HCT116 (cell line): ENCODE results near the gene TMCC3.

Source experiments
- ATF3 ChIP-seq: IDR thresholded peaks from 2 replicates; pipeline ENCODE4 v1.6.1; 2012
- ELF1 ChIP-seq: IDR thresholded peaks from 2 replicates; pipeline ENCODE4 v1.6.1; 2012; ENCODE audit warnings: low read depth, borderline replicate concordance
- EZH2 ChIP-seq: fragments of 200-600 bp; sonication (generic); IDR thresholded peaks from 2 replicates; pipeline ENCODE4 v1.6.1; 2017; ENCODE audit warnings: antibody characterized with exemption, mixed run types
- EZH2phosphoT487 ChIP-seq: fragments of 200-600 bp; IDR thresholded peaks from 2 replicates; pipeline ENCODE4 v1.6.1; 2018; ENCODE audit warnings: antibody characterized with exemption, borderline replicate concordance
- FOSL1 ChIP-seq: IDR thresholded peaks from 2 replicates; pipeline ENCODE4 v1.6.1; 2012; ENCODE audit warnings: low read depth
- MAX ChIP-seq: IDR thresholded peaks from 2 replicates; pipeline ENCODE4 v1.6.1; 2012
- POLR2A ChIP-seq: IDR thresholded peaks from 2 replicates; pipeline ENCODE4 v1.7.0; 2011; ENCODE audit warnings: borderline replicate concordance; ENCODE audit not compliant: insufficient read depth, insufficient read length; ENCODE audit errors: extremely low read depth
- POLR2AphosphoS5 ChIP-seq: IDR thresholded peaks from 2 replicates; pipeline ENCODE4 v1.6.1; 2011; ENCODE audit warnings: mild to moderate bottlenecking, low read depth, low read length, moderate library complexity
- RAD21 ChIP-seq: IDR thresholded peaks from 2 replicates; pipeline ENCODE4 v1.6.1; 2012; ENCODE audit warnings: low read depth, mild to moderate bottlenecking
- SP1 ChIP-seq: IDR thresholded peaks from 2 replicates; pipeline ENCODE4 v1.6.1; 2012; ENCODE audit warnings: low read depth
- ZNF274 ChIP-seq: fragments of 200-500 bp; sonication (Bioruptor generic); IDR thresholded peaks from 2 replicates; pipeline ENCODE4 v1.6.1; 2014; ENCODE audit warnings: mild to moderate bottlenecking, low read depth, low read length, inconsistent platforms
- TF ChIP-seq, protein P1 (sequence below), 3 experiments: fragments of 200-600 bp in 1 of 3; sonication (generic) in 1 of 3; IDR thresholded peaks in 2 of 3; conservative IDR thresholded peaks in 1 of 3; 2 replicates each; pipeline ENCODE4 v1.5.1; 2012 to 2017; ENCODE audit warnings: low read depth in 2 of 3, low read length in 2 of 3, antibody characterized with exemption in 1 of 3, borderline replicate concordance in 1 of 3, control low read depth in 1 of 3, mild to moderate bottlenecking in 1 of 3, mixed read lengths in 1 of 3, mixed run types in 1 of 3, moderate library complexity in 1 of 3; ENCODE audit not compliant: insufficient read depth in 1 of 3
- TF ChIP-seq, protein P2 (sequence below): IDR thresholded peaks from 2 replicates; pipeline ENCODE4 v1.6.1; 2012; ENCODE audit warnings: low read depth

DNA sequence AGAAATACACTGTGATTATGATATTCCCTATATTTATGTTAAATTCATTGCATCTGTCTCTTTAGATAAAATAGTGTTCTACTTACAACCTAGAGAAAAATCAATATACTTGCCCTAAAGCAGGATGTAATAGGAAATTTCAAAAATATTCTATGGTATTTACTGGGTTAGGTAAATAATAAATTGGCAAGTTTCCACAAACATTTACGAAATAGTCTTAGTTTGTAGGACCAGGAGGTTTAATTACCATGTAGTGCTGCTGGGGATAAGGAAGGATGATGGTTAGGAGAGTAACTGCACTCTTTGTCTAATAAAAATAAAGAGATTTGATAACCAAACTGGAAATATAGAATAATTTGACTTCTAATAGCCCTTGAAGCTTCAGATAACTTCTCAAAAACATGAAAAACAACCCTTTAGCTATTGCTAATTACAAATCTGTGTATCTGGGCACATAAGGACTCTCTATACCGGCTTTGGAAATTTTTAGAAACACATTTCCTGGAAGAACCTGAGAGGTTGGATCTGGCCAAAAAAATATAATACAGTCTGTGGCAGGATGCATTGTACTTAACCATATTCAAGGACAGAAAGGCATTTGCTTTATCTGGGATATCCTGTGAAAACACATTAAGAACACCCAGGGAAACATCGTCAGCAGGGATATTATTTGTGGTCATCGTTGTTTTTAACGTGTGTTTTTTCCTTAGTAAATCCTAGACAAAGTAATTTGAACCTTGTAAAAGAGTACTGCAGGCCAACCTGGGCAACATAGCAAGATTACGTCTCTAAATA is 36.7 kb upstream of the TMCC3 start:
- TF ChIP-seq, protein P1, sequence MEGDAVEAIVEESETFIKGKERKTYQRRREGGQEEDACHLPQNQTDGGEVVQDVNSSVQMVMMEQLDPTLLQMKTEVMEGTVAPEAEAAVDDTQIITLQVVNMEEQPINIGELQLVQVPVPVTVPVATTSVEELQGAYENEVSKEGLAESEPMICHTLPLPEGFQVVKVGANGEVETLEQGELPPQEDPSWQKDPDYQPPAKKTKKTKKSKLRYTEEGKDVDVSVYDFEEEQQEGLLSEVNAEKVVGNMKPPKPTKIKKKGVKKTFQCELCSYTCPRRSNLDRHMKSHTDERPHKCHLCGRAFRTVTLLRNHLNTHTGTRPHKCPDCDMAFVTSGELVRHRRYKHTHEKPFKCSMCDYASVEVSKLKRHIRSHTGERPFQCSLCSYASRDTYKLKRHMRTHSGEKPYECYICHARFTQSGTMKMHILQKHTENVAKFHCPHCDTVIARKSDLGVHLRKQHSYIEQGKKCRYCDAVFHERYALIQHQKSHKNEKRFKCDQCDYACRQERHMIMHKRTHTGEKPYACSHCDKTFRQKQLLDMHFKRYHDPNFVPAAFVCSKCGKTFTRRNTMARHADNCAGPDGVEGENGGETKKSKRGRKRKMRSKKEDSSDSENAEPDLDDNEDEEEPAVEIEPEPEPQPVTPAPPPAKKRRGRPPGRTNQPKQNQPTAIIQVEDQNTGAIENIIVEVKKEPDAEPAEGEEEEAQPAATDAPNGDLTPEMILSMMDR (IDR thresholded peaks at IDR 0.05 in 2 of 3, conservative IDR thresholded peaks at IDR 0.05 in 1 of 3; ENCODE audit: borderline replicate concordance in 1 of 3, insufficient read depth in 1 of 3, low read depth in 2 of 3, low read length in 2 of 3) = no peak
- TF ChIP-seq MAX (no peak), ELF1 (no peak), POLR2AphosphoS5 (no peak), SP1 (no peak), EZH2 (no peak), POLR2A (no peak), FOSL1 (no peak), RAD21 (no peak), EZH2phosphoT487 (no peak), ATF3 (no peak), ZNF274 (no peak)
- TF ChIP-seq, protein P2, sequence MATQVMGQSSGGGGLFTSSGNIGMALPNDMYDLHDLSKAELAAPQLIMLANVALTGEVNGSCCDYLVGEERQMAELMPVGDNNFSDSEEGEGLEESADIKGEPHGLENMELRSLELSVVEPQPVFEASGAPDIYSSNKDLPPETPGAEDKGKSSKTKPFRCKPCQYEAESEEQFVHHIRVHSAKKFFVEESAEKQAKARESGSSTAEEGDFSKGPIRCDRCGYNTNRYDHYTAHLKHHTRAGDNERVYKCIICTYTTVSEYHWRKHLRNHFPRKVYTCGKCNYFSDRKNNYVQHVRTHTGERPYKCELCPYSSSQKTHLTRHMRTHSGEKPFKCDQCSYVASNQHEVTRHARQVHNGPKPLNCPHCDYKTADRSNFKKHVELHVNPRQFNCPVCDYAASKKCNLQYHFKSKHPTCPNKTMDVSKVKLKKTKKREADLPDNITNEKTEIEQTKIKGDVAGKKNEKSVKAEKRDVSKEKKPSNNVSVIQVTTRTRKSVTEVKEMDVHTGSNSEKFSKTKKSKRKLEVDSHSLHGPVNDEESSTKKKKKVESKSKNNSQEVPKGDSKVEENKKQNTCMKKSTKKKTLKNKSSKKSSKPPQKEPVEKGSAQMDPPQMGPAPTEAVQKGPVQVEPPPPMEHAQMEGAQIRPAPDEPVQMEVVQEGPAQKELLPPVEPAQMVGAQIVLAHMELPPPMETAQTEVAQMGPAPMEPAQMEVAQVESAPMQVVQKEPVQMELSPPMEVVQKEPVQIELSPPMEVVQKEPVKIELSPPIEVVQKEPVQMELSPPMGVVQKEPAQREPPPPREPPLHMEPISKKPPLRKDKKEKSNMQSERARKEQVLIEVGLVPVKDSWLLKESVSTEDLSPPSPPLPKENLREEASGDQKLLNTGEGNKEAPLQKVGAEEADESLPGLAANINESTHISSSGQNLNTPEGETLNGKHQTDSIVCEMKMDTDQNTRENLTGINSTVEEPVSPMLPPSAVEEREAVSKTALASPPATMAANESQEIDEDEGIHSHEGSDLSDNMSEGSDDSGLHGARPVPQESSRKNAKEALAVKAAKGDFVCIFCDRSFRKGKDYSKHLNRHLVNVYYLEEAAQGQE = no peak
